GM11168 (cell line): ENCODE measurements around the gene SMAD6.

Experiments used
- in situ Hi-C: fragments of 300-500 bp; cut with MboI; formaldehyde crosslinking; loops from one replicate; pipeline ENCODE4 v1.12.0; 2022; ENCODE audit warnings: low sequenced_read_pairs; ENCODE audit not compliant: unreplicated experiment

The SMAD6 gene

GRCh38 chr15:66702035-66702786 lies at the start of gene SMAD6:
TSS of gene SMAD6 (plus strand) at chr15:66702236. CDS start at chr15:66703259, 1,023 bp downstream.
- in situ Hi-C loops = no loop called here

- in situ Hi-C loops = no loop called here
These were observed 49.2 kb upstream of the SMAD6 start for GRCh38 chr15:66652806-66653205.

GRCh38 chr15:66653398-66653797 lies 48.6 kb upstream of the SMAD6 start:
- in situ Hi-C loops = no loop called here

GRCh38 chr15:66653852-66654251 lies 48.2 kb upstream of the SMAD6 start:
- in situ Hi-C loops = no loop called here

GRCh38 chr15:66654361-66654738 lies 47.7 kb upstream of the SMAD6 start:
- in situ Hi-C loops = no loop called here

- in situ Hi-C loops = no loop called here
These were observed 47.2 kb upstream of the SMAD6 start for GRCh38 chr15:66654739-66655375.

GRCh38 chr15:66655511-66655910 lies 46.5 kb upstream of the SMAD6 start:
- in situ Hi-C loops = no loop called here

- in situ Hi-C loops = no loop called here
These were observed 46.0 kb upstream of the SMAD6 start for GRCh38 chr15:66655997-66656396.

GRCh38 chr15:66657185-66658020 lies 44.6 kb upstream of the SMAD6 start:
- in situ Hi-C loops = no loop called here

GRCh38 chr15:66658044-66658443 lies 44.0 kb upstream of the SMAD6 start:
- in situ Hi-C loops = no loop called here

- in situ Hi-C loops = no loop called here
These were observed 43.2 kb upstream of the SMAD6 start for GRCh38 chr15:66658855-66659254.

GRCh38 chr15:66659384-66659783 lies 42.7 kb upstream of the SMAD6 start:
- in situ Hi-C loops = no loop called here

GRCh38 chr15:66661432-66662096 lies 40.5 kb upstream of the SMAD6 start:
- in situ Hi-C loops = no loop called here

GRCh38 chr15:66662522-66662921 lies 39.5 kb upstream of the SMAD6 start:
- in situ Hi-C loops = no loop called here

GRCh38 chr15:66663664-66664063 lies 38.4 kb upstream of the SMAD6 start:
- in situ Hi-C loops = no loop called here

- in situ Hi-C loops = no loop called here
These were observed 31.9 kb upstream of the SMAD6 start for GRCh38 chr15:66670175-66670574.

GRCh38 chr15:66670762-66671580 lies 31.1 kb upstream of the SMAD6 start:
- in situ Hi-C loops = no loop called here

GRCh38 chr15:66672867-66673266 lies 29.2 kb upstream of the SMAD6 start:
- in situ Hi-C loops = no loop called here

- in situ Hi-C loops = no loop called here
These were observed 28.4 kb upstream of the SMAD6 start for GRCh38 chr15:66673410-66674322.
